ENCODE results near the gene LIN37. TPM values are rescaled to one million over a fixed set of nuclear protein-coding genes. Genes with fewer than 3 reads are reported as not detected.
A peak's percentile ranks its signal among the peaks of the same experiment; 100 is the strongest.

LIN37 gene
- total and polyA plus RNA-seq, 12 donors: 4.0 to 29.4 (median 5.0) TPM

DNA sequence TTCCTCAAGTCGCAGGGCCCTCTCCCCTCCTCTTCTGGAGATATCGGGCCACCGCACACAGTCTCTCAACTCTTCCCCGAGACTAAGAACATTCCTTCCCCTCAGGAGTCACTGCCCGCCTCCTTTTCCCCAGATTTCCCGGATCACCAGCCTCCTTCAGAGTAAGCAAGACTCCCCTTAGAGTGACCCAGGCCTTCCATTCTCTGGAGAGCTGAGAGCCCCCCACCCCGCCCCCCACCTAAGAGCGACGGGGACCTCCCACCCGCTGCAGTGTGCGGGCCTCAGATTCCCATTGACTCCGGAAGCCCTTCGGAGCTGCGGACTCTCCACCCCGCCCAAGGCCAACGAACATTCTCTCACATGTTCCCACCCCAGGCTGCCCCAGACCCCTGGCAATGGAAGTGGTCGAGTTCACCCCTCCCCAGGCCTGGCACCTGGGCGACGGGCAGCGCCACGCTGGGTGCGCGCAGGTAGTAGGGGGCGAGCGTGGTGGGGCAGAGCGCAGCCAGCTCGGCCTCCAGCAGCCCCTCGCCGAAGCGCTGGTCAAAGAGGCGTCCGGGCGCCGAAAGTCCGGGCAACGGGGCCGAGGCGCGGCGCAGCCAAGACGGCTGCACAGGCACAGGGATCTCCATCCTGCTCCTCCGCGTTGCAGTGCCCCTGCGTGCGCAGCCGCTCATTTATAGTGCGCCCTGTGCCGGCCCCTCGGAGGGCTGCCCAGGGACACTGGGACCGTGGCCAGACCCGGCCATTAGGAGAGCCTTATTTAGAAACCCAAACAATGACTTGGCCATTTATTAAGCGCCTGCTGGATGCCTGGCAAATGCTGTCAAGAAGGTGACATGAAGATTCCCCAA, 8.2 kb downstream of the LIN37 start, which contains the start of gene HSPB6:
TSS of gene HSPB6 (minus strand) at position 653 of the 854 bp plus-strand sequence. CDS start at position 632, 21 bp downstream.
- intact Hi-C loops (cut with DNase I): loop anchor here in 2 of 10 donors (1.0 to 5.0 kb wide), 2 partner anchors 8 to 176 kb away; partner anchors contain the start of gene LIN37 (in 1 of the 2)
- TF ChIP-seq, protein P1, sequence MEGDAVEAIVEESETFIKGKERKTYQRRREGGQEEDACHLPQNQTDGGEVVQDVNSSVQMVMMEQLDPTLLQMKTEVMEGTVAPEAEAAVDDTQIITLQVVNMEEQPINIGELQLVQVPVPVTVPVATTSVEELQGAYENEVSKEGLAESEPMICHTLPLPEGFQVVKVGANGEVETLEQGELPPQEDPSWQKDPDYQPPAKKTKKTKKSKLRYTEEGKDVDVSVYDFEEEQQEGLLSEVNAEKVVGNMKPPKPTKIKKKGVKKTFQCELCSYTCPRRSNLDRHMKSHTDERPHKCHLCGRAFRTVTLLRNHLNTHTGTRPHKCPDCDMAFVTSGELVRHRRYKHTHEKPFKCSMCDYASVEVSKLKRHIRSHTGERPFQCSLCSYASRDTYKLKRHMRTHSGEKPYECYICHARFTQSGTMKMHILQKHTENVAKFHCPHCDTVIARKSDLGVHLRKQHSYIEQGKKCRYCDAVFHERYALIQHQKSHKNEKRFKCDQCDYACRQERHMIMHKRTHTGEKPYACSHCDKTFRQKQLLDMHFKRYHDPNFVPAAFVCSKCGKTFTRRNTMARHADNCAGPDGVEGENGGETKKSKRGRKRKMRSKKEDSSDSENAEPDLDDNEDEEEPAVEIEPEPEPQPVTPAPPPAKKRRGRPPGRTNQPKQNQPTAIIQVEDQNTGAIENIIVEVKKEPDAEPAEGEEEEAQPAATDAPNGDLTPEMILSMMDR (IDR thresholded peaks at IDR 0.05): no peak
- DNase-seq: peak; percentile 76 to 82
- 1 to 4% methylated on average over 52 of the region's 52 CpGs for WGBS, 2 donors
- peaks cover 0 to 3% (median 0%) of the 10 kb centered on the region in 11 donors for H3K9me3 ChIP-seq
- H3K27ac ChIP-seq: peak within 1 kb of the TSS; percentile 88 to 99 (median 98)
- peaks cover 0 to 15% (median 0%) of the 10 kb centered on the region in 7 donors for H3K27me3 ChIP-seq
- peaks cover 0 to 48% (median 18%) of the 10 kb centered on the region in 9 donors for H3K36me3 ChIP-seq
- ATAC-seq: peak; percentile 17 to 63 (median 41)
- H3K4me1 ChIP-seq: peaks cover 4 to 61% (median 37%) of the 10 kb centered on the region in 9 donors
- H3K4me3 ChIP-seq: peak within 1 kb of the TSS; percentile 56 to 99 (median 82)

DNA sequence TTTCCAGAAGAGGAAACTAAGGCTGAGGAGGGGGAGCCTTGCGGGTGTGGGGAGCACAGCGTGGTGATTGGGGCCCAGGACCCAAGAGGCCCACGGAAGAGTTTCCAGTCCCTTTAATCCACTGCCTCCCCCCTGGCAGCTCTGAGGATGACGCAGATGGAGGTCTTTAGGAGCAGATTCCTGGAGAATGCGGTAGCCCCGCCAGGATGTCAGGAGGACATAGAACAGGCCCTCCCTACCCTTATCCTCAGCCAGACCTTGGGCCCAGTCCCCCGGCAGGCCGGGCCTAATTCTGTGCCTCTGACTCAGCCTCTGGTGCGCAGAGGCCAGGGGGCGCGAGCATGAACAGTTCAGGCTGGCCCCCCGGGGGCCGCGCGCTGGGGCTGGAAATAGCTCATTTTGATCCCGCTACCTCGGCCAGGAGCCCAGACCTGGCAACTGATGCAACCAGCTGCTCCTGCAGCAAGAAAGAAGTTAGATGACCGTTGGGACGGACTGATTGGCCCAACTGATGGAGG, 8.9 kb downstream of the LIN37 start:
- H3K36me3 ChIP-seq: peaks cover 0 to 48% (median 18%) of the 10 kb centered on the region in 9 donors
- H3K4me1 ChIP-seq: peaks cover 4 to 54% (median 37%) of the 10 kb centered on the region in 9 donors
- peaks cover 0 to 3% (median 0%) of the 10 kb centered on the region in 11 donors for H3K9me3 ChIP-seq

DNA sequence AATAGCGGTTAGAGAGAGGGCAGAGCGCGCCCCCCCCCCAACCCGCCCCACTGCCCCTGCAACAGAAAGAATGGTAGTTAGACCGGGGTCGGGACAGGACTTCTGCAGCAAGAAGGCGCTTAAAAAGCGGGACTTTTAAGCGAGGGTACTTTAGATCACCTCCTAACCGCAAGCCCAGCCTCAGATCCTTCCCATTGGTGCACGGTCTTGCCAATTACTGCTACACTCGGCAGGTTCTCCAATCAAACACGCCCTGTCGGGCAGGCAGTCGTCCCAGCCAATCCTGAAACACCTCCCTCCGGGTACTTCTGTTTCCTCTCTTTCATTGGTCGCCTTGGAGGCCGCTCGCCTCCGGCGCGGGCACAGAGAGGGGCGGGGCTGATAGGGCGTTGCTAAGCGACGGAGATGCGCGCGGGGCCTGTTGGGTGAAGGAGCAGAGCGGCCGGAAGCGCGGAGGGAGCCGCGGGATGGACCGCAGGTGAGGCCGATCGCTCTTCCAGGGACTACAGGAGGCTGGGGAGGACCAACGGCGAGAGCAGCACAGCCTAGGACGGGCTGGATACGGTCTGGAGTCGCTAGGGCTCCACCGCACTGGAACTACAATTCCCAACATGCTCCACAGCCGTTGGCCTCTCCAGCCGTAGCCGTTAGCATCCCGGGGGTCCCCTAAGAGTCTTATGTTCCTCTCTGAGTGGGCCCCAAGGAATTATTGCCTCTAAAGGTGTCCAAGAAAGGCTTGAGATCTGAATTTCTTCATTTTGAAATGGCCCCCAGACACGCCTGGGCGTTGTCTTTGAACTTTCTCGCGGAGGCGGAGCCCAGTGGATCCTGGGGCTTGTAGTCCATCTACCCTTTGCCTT, 9.6 kb downstream of the LIN37 start, which contains the start of gene PROSER3:
TSS of gene PROSER3 (plus strand) at position 428 of the 860 bp plus-strand sequence. CDS start at position 468, 40 bp downstream.
- intact Hi-C loops (cut with DNase I): loop anchor here in 3 of 10 donors (1.0 to 5.0 kb wide), 3 partner anchors 10 to 174 kb away; partner anchors contain the start of gene LIN37 (in 1 of the 3)

More for the DNA sequence above, 8.9 kb downstream of the LIN37 start:
- DNase-seq (peak; percentile 87 to 90), ATAC-seq (peak; percentile 63 to 78 (median 72))
- Histone ChIP-seq H3K4me3 (peak overlapping the region; percentile 12 to 99 (median 82)), H3K27ac (peak overlapping the region; percentile 88 to 99 (median 98)), H3K27me3 (peaks cover 0 to 15% (median 0%) of the 10 kb centered on the region in 7 donors)
- TF ChIP-seq, protein P1 (IDR thresholded peaks at IDR 0.05): peak in 3 of 9 donors; percentile 16 to 28 (median 19)
- intact Hi-C loops (cut with DNase I): loop anchor here in 2 of 10 donors (1.0 to 5.0 kb wide), 2 partner anchors 9 to 175 kb away; partner anchors contain the start of gene LIN37 (in 1 of the 2)
- 2 to 3% methylated on average over 19 of the region's 19 CpGs for whole genome bisulfite sequencing, 2 donors

More for the DNA sequence above, 9.6 kb downstream of the LIN37 start, which contains the start of gene PROSER3:
- Histone ChIP-seq H3K27me3 (peaks cover 0 to 15% (median 0%) of the 10 kb centered on the region in 7 donors), H3K27ac (peak within 1 kb of the TSS; percentile 88 to 99 (median 98)), H3K36me3 (peaks cover 0 to 48% (median 14%) of the 10 kb centered on the region in 9 donors), H3K4me3 (peak within 1 kb of the TSS; percentile 53 to 99 (median 82)), H3K9me3 (peaks cover 0 to 3% (median 0%) of the 10 kb centered on the region in 11 donors), H3K4me1 (peaks cover 4 to 54% (median 37%) of the 10 kb centered on the region in 9 donors)
- TF ChIP-seq, protein P1 (IDR thresholded peaks at IDR 0.05): no peak
- peak; percentile 98 to 99 for DNase-seq
- WGBS, 2 donors: 0 to 1% methylated on average over 53 of the region's 53 CpGs
- peak; percentile 69 to 91 (median 86) for ATAC-seq
